ENCODE results near the gene PRSS21. TPM values are rescaled to one million over a fixed set of nuclear protein-coding genes. Genes with fewer than 3 reads are reported as not detected.

PRSS21 gene
- total and polyA plus RNA-seq, 12 donors: 0.20 TPM; not detected in 11

- no peak for TF ChIP-seq CTCF (IDR thresholded peaks at IDR 0.05)
- ATAC-seq (no peak), DNase-seq (no peak)
- no peaks in the 10 kb centered on the region for H3K36me3 ChIP-seq
- H3K27ac ChIP-seq: no peak overlapping the region
- peaks cover 0 to 25% (median 12%) of the 10 kb centered on the region in 11 donors for H3K9me3 ChIP-seq
- intact Hi-C loops (cut with DNase I): no loop called here
- peaks cover 0 to 6% (median 0%) of the 10 kb centered on the region in 9 donors for H3K4me1 ChIP-seq
- H3K4me3 ChIP-seq: no peak overlapping the region
- H3K27me3 ChIP-seq: peaks cover 0 to 38% (median 0%) of the 10 kb centered on the region in 7 donors
- WGBS, 2 donors: 82% methylated on average over 7 of the region's 7 CpGs
Observed at GRCh38 chr16:2808181-2808580, 8.9 kb upstream of the PRSS21 start.

- no peak for DNase-seq
- Histone ChIP-seq H3K4me1 (peaks cover 0 to 6% (median 0%) of the 10 kb centered on the region in 9 donors), H3K36me3 (no peaks in the 10 kb centered on the region), H3K27me3 (peaks cover 0 to 47% (median 3%) of the 10 kb centered on the region in 7 donors), H3K9me3 (peaks cover 0 to 14% (median 2%) of the 10 kb centered on the region in 11 donors), H3K4me3 (no peak overlapping the region), H3K27ac (no peak overlapping the region)
- ATAC-seq: no peak
- WGBS, 2 donors: 78% methylated on average over 3 of the region's 3 CpGs
- no peak for TF ChIP-seq CTCF (IDR thresholded peaks at IDR 0.05)
- intact Hi-C loops (cut with DNase I): no loop called here
Observed at GRCh38 chr16:2809149-2809760, 7.8 kb upstream of the PRSS21 start.

DNA sequence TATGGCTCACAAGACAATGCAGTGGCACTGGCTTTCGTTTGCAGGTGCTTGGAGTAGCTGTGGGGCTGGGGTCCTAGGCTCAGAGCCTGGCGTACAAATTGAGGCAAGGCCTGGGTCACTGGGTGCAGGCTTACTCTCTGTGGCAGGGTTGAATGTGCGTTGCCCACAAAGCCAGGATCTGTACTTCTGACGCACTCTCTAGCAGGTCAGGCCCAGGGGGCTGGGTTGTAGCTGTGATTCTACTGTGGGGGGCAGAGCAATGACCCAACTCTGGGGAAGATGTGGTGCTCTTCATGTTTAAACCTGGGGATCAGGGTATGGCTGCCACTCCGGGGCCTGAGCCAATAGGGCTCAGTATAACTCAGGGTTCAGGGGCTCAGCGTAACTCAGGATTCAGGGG is 6.4 kb upstream of the PRSS21 start:
- H3K4me3 ChIP-seq: no peak overlapping the region
- no peak for DNase-seq
- intact Hi-C loops (cut with DNase I): no loop called here
- no peak for ATAC-seq
- H3K27me3 ChIP-seq: peaks cover 0 to 51% (median 16%) of the 10 kb centered on the region in 7 donors
- H3K4me1 ChIP-seq: peaks cover 0 to 6% (median 0%) of the 10 kb centered on the region in 9 donors
- TF ChIP-seq CTCF (IDR thresholded peaks at IDR 0.05): no peak
- H3K36me3 ChIP-seq: no peaks in the 10 kb centered on the region
- WGBS, 2 donors: 80 to 85% methylated on average over 6 of the region's 6 CpGs
- no peak overlapping the region for H3K27ac ChIP-seq
- H3K9me3 ChIP-seq: peaks cover 0 to 7% (median 0%) of the 10 kb centered on the region in 11 donors

DNA sequence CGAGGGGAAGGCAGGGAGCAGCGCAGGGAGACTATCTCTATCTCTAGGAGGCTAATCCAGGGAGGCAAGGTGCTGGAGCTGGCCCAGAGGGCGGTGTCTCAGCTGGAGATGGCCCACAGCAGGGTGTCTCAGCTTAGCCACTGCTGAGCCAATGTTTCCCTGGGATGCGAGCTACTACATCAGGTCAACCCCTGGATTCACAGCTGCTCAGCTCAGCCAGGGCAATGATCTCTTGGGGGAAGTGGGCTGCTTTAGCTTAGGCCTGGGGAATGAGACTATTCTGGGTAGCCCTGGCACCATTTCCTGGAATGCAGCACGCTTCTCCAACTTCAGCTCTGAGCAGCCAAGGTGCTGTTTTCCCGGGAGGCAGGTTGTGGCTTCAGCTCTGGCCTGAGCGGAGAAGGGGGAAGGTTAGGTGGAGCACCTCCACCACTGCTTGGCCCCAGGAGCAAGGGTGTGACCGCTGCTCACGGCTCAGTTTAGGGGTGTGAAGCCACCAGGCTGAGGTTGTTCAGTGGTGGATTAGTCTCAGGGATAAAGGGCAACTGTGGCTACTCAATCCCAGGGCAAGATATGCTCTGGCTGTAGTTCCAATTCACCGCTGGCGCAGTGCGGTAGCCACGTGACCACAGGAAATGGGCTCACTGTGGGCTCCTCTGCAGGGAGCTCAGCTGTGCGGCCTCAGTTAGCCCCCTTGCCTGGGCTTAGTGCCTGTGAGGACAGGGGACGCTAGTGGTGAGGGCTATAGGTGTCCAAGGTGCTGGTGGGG is 5.2 kb upstream of the PRSS21 start:
- WGBS, 2 donors: 53 to 54% methylated on average over 15 of the region's 15 CpGs
- DNase-seq: no peak
- Histone ChIP-seq H3K9me3 (peaks cover 0 to 7% (median 0%) of the 10 kb centered on the region in 11 donors), H3K27me3 (peaks cover 0 to 58% (median 22%) of the 10 kb centered on the region in 7 donors), H3K27ac (no peak overlapping the region), H3K4me1 (peaks cover 0 to 6% (median 0%) of the 10 kb centered on the region in 9 donors), H3K4me3 (no peak overlapping the region), H3K36me3 (no peaks in the 10 kb centered on the region)
- no peak for TF ChIP-seq CTCF (IDR thresholded peaks at IDR 0.05)
- intact Hi-C loops (cut with DNase I): no loop called here
- ATAC-seq: peak in 1 of 8 donors; percentile 42
